COLO829 (cell line): ENCODE measurements around the gene C5AR2.
"Not testable (repeated sequence)": the region's sequence is repeated elsewhere in the genome, so short reads cannot be mapped to it uniquely, and the experiment has no call there.

ENCODE experiments used
- DNase-seq: peaks from one replicate; pipeline ENCODE4 v3.0.0; 2012; ENCODE audit warnings: low spot score

C5AR2 gene

DNA sequence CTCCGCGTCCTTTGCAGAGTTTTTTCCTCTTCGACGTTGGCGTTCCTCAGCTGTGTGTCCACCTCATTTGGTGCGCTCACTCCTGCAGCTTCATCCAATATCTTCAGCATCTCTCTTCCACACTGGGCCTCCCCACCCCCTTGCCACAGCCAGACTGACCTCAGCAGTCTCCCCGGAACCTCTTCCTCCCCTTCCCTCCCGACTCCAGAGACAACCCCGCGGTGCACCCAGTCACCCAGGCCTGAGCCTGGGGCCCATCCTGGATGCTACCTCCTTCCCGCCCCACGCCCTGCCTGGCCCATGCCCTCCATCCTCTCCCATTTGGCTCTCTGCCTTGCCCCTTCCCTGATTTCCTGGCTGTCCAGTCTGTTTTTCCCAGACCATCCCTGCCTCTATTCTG lies 8.1 kb upstream of the C5AR2 start:
- no peak for DNase-seq

DNA sequence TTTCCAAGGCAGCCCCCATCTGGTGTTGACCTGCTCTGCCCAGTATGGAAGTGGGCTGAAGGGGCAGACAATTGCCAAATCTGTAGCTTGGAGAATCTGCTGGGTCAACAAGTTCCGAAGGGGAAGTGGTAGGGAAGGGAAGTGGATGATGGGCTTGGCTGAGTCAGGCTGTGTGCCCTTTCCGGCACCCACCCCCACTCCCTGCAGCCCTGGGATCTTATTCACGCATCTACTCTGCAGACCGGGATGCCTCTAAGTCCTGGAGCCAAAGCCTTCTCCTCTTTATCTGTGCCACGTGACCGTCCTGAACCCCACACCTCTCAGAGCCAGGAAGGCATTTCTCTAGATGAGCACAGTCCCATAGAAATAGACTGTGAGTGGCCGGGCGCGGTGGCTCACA lies 7.5 kb upstream of the C5AR2 start:
- DNase-seq, result no peak

DNA sequence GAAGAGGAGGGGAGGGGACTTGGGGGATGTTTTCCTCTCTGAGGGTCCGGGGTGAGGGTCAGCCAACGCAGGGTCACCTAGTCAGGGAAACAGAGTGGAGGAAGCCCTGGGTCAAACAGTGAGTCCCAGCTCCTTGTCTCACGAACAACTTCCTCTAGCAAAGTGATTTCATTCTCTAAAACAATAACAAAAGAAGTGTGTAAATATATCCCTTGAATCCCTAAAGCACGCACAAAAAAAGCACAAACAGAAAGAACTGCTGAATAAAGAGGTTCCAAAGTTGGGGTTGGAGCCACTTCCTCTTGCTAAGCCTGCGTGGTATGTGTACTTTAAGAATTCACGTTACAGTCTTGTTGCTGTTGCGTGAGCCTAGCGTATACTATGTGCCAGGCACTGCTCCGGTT lies 1.5 kb upstream of the C5AR2 start:
- no peak for DNase-seq

DNA sequence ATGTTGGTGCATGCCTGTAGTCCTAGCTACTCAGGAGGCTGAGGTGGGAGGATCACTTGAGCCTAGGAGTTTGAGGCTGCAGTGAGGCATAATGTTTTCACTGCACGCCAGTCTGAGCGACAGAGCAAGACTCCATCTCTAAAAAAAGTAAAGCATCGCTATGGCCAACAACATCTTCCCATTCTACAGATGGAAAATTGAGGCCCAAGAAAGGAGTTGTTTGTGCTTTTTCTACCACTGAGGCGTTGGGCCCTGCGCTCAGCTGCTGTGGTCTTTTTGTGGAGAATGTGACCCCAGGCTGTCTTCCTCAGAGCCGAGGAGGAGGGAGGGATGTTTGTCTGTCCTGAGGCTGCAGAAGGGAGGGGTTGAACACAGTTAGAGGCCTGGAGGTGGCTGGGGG lies 485 bp upstream of the C5AR2 start:
- no peak for DNase-seq

- not testable (repeated sequence) for DNase-seq
Measured at GRCh38 chr19:47336765-47337718, 5.1 kb downstream of the C5AR2 start.

GRCh38 chr19:47339196-47339880 lies 7.4 kb downstream of the C5AR2 start:
- no peak for DNase-seq

DNA sequence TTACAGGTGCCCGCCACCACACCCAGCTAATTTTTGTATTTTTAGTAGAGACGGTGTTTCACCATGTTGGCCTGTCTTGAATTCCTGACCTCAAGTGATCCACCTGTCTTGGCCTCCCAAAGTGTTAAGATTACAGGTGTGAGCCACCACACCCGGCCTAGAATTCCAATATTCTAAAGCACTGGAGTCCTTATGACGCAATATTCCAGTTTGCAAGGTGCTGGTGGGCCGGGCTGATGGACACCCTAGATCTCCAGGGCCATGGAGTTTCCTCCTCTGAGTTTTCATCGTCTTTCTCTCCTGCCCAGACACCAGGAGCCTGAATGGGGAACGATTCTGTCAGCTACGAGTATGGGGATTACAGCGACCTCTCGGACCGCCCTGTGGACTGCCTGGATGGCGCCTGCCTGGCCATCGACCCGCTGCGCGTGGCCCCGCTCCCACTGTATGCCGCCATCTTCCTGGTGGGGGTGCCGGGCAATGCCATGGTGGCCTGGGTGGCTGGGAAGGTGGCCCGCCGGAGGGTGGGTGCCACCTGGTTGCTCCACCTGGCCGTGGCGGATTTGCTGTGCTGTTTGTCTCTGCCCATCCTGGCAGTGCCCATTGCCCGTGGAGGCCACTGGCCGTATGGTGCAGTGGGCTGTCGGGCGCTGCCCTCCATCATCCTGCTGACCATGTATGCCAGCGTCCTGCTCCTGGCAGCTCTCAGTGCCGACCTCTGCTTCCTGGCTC lies 8.7 kb downstream of the C5AR2 start:
- DNase-seq, result no peak

- no peak for DNase-seq
Measured at GRCh38 chr19:47341734-47342133, 9.8 kb downstream of the C5AR2 start.

DNA sequence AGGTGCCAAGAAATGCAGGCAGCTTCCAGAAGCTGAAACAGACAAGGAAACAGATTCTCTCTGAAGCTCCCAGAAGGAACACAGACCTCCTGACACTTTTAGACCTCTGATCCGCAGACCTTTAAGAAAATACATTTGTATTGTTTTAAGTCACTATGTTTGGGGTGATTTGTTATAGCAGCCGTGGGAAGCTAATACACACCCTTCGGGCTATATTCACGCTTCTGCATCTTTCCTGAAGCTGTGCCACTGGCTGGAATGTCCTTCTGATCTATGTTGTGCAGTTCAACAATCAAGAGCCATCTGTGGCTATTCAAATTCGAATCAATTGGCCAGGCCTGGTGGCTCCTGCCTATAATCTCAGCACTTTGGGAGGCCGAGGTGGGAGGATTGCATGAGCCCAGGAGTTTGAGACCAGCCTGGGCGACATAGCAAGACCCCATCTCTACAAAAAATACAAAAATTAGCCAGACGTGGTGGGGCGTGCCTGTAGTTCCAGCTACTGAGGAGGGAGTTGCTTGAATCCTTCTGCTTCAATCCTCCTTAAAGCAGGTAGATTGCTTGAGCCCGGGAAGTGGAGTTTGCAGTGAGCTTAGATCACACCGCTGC lies 11.3 kb downstream of the C5AR2 start:
- no peak for DNase-seq

- no peak for DNase-seq
Measured at GRCh38 chr19:47344425-47344824, 12.4 kb downstream of the C5AR2 start.

GRCh38 chr19:47346024-47346423 lies 14.0 kb downstream of the C5AR2 start:
- DNase-seq, result not testable (repeated sequence)

- peak; percentile 100 for DNase-seq
Measured at GRCh38 chr19:47348819-47349795, 17.1 kb downstream of the C5AR2 start, which contains the start of gene DHX34. TSS of gene DHX34 (plus strand) at chr19:47349315. CDS start at chr19:47353031, 3,716 bp downstream.

GRCh38 chr19:47350630-47351029 lies 18.7 kb downstream of the C5AR2 start:
- no peak for DNase-seq

DNA sequence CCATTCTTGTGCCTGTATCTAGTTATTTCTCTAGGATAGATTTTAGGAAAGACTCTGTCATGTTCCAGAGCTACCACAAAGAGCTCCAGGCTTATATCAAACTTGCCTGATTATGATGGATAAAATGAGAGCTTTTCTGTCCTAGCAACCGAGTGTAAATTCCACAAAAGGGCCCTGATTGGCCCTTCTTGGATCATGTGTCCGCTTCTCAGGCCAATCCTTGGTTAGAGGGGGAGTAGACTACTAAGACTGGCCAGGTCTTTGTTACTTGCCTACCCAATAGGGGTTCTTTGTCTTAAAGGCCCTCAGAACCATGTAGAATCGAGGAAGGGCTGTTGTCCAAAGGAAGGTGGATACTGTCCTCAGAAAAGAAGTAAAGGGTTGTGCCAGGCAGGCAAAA lies 19.6 kb downstream of the C5AR2 start:
- DNase-seq, result peak; percentile 68

DNA sequence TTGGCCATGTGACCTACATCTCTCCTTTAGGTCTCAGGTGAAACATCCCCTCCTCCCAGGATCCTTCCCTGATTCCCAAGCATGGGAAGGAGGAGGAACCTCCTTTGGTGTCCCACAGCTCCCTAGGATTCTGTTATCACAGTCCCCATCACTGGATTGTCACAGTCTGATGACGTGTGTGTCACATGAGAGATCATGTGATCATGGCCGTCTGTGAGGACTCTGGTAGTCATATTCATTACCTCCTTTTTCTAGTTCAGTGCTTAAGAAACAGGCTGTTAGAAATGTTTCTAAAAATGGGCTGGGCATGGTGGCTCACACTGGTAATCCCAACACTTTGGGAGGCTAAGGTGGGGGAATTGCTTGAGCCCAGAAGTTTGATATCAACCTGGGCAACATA lies 20.1 kb downstream of the C5AR2 start:
- no peak for DNase-seq

DNA sequence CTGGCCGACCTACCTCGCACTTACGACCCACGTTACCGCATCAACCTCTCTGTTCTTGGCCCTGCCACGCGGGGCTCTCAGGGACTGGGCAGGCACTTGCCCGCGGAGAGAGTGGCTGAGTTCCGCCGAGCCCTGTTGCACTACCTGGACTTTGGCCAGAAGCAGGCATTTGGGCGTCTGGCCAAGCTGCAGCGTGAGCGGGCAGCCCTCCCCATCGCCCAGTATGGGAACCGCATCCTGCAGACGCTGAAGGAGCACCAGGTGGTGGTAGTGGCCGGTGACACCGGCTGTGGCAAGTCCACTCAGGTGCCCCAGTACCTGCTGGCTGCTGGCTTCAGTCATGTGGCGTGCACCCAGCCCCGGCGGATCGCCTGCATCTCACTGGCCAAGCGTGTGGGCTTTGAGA lies 21.3 kb downstream of the C5AR2 start:
- DNase-seq, result no peak

DNA sequence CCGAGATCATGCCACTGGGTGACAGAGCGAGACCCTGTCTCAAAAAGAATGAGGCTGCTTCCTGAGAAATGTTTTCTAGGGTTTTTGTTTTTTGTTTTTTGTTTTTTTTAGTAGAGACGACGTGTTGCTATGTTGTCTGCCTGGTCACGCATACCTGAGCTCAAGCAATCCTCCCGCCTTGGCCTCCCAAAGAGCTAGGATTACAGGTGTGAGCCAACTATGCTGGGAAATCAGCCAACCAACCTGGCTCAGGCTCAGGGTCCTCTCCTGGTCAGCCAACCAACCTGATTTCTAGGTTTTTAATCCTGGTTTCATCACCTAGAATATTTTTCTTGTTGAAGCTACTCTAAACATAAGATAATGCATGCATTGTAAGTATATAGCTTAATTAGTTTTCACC lies 24.9 kb downstream of the C5AR2 start:
- DNase-seq, result no peak

GRCh38 chr19:47357788-47358680 lies 26.1 kb downstream of the C5AR2 start:
- no peak for DNase-seq

DNA sequence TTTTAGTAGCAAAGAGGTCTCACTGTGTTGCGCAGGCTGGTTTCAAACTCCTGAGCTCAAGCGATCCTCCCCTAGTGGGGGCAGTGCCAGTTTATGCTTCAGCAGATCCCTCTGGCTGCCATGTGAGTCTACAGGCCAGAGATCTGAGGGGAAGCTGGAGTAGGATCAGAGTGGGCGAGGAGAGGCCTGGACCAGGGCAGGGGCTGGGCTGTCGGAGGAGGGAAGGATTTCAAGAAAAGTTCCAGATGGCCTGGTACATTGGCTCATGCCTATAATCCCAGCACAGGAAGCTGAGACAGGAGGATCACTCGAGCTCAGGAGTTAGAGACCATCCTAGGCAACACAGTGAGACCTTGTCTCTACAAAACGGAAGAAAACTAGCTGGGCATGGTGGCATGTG lies 27.0 kb downstream of the C5AR2 start:
- DNase-seq, result no peak

- DNase-seq, result no peak
Measured at GRCh38 chr19:47362321-47362720, 30.3 kb downstream of the C5AR2 start.
